IMR-90 (cell line): Measurements from ENCODE around the gene MMP24. TPM values are rescaled to one million over a fixed set of nuclear protein-coding genes. Genes with fewer than 3 reads are reported as not detected.
"Not testable (repeated sequence)": the region's sequence is repeated elsewhere in the genome, so short reads cannot be mapped to it uniquely, and the experiment has no call there.

Experiments
- ATAC-seq: fragments of 200-7000 bp; cut with Tn5 transposase; 2 replicates; pipeline ENCODE4 v1.9.1; 2020; ENCODE audit warnings: low read depth, mild to moderate bottlenecking, moderate library complexity
- BruUV-seq: library from RNA; stranded (reverse); fragments of 400-500 nt; replicated peaks from 2 replicates; lab custom pipeline; 2021; lab: Mats Ljungman, UMichigan
- CTCF ChIA-PET: fragments of 300-600 bp; formaldehyde crosslinking; extraction: SDS; loops from one replicate; lab custom pipeline; 2021; ENCODE audit warnings: antibody characterized with exemption; lab: Yijun Ruan, JAX
- POLR2A ChIA-PET: fragments of 300-600 bp; sonication (Branson Sonifier 250); formaldehyde crosslinking; loops from one replicate; lab custom pipeline; 2022; ENCODE audit warnings: antibody characterized with exemption; ENCODE audit not compliant: unreplicated experiment; lab: Charles Lee
- DNase-seq: peaks from one replicate; pipeline ENCODE4 v3.0.0; 2013
- H2AFZ ChIP-seq: replicated peaks from 2 replicates; pipeline ENCODE3; 2013; ENCODE audit warnings: low read length, mild to moderate bottlenecking; ENCODE audit not compliant: poor library complexity
- H2AK5ac ChIP-seq: 2 replicates; pipeline ENCODE4 v1.6.1; 2013; ENCODE audit warnings: low read depth, low read length, inconsistent platforms
- H2AK9ac ChIP-seq: replicated peaks from 2 replicates; pipeline ENCODE3; 2013; ENCODE audit warnings: mild to moderate bottlenecking, low read depth, low read length, moderate library complexity; ENCODE audit not compliant: poor library complexity
- H2BK120ac ChIP-seq: 2 replicates; pipeline ENCODE4 v1.6.1; 2013; ENCODE audit warnings: low read depth, low read length, inconsistent platforms
- H2BK15ac ChIP-seq: 3 replicates; pipeline ENCODE4 v1.6.1; 2013; ENCODE audit warnings: low read depth, low read length, inconsistent platforms
- H2BK20ac ChIP-seq: 2 replicates; pipeline ENCODE4 v1.6.1; 2013; ENCODE audit warnings: low read depth, mild to moderate bottlenecking, inconsistent platforms, low read length, moderate library complexity
- H2BK5ac ChIP-seq: 2 replicates; pipeline ENCODE4 v1.6.1; 2013; ENCODE audit warnings: mild to moderate bottlenecking, low read depth, low read length, inconsistent platforms; ENCODE audit not compliant: poor library complexity, severe bottlenecking
- H3K14ac ChIP-seq: replicated peaks from 2 replicates; pipeline ENCODE4 v1.6.1; 2013; ENCODE audit warnings: low read depth, low read length, inconsistent platforms
- H3K18ac ChIP-seq: 2 replicates; pipeline ENCODE4 v1.6.1; 2013; ENCODE audit warnings: low read depth, low read length, control low read depth
- H3K23ac ChIP-seq: 2 replicates; pipeline ENCODE4 v1.6.1; 2013; ENCODE audit warnings: low read depth, low read length, inconsistent platforms
- H3K27ac ChIP-seq: 2 replicates; pipeline ENCODE4 v1.5.1; 2013; ENCODE audit warnings: mild to moderate bottlenecking, control low read depth, low read length; ENCODE audit not compliant: insufficient read depth
- H3K27me3 ChIP-seq: 2 replicates; pipeline ENCODE4 v1.6.1; 2013; ENCODE audit warnings: low read length; ENCODE audit not compliant: control insufficient read depth, insufficient read depth
- H3K36me3 ChIP-seq: 2 replicates; pipeline ENCODE4 v1.6.1; 2013; ENCODE audit warnings: low read length, mixed read lengths; ENCODE audit not compliant: control insufficient read depth, insufficient read depth
- H3K4ac ChIP-seq: 2 replicates; pipeline ENCODE4 v1.6.1; 2013; ENCODE audit warnings: low read depth, low read length, inconsistent platforms
- H3K4me1 ChIP-seq: 2 replicates; pipeline ENCODE4 v1.6.1; 2013; ENCODE audit warnings: low read length, mixed read lengths; ENCODE audit not compliant: control insufficient read depth, insufficient read depth
- H3K4me2 ChIP-seq: 2 replicates; pipeline ENCODE4 v1.6.1; 2013; ENCODE audit warnings: low read depth, mild to moderate bottlenecking, control low read depth, low read length, moderate library complexity
- H3K4me3 ChIP-seq: 2 replicates; pipeline ENCODE4 v1.5.1; 2013; ENCODE audit warnings: low read depth, mild to moderate bottlenecking, control low read depth, low read length, moderate library complexity; ENCODE audit not compliant: insufficient read depth
- H3K56ac ChIP-seq: 2 replicates; pipeline ENCODE4 v1.6.1; 2013; ENCODE audit warnings: low read length, inconsistent platforms; ENCODE audit not compliant: insufficient read depth; ENCODE audit errors: extremely low read depth
- H3K79me1 ChIP-seq, 2 experiments: 2 replicates each; pipeline ENCODE4 v1.6.1; 2013; ENCODE audit warnings: low read length in 2 of 2, inconsistent platforms in 1 of 2, low read depth in 1 of 2
- H3K9ac ChIP-seq: 2 replicates; pipeline ENCODE4 v1.6.1; 2013; ENCODE audit warnings: low read depth, low read length, control low read depth
- H3K9me1 ChIP-seq: 2 replicates; pipeline ENCODE4 v1.6.1; 2013; ENCODE audit warnings: low read length, inconsistent platforms; ENCODE audit not compliant: insufficient read depth
- H3K9me3 ChIP-seq: 2 replicates; pipeline ENCODE4 v1.6.1; 2013; ENCODE audit warnings: low read length; ENCODE audit not compliant: control insufficient read depth, insufficient read depth
- H4K20me1 ChIP-seq: 2 replicates; pipeline ENCODE4 v1.6.1; 2013; ENCODE audit warnings: low read length, inconsistent platforms; ENCODE audit not compliant: insufficient read depth
- H4K5ac ChIP-seq: 2 replicates; pipeline ENCODE4 v1.6.1; 2013; ENCODE audit warnings: mild to moderate bottlenecking, low read depth, low read length, control low read depth
- H4K8ac ChIP-seq, 2 experiments: 2 replicates each; pipeline ENCODE4 v1.6.1; 2013; ENCODE audit warnings: low read depth in 2 of 2, low read length in 2 of 2, control low read depth in 1 of 2, inconsistent platforms in 1 of 2
- H4K91ac ChIP-seq: 2 replicates; pipeline ENCODE4 v1.6.1; 2013; ENCODE audit warnings: low read depth, low read length, inconsistent platforms; ENCODE audit not compliant: insufficient read depth
- BHLHE40 ChIP-seq: fragments of 150-350 bp; IDR thresholded peaks from 2 replicates; pipeline ENCODE4 v1.6.1; 2016; ENCODE audit warnings: mild to moderate bottlenecking, low read depth, low read length
- CEBPB ChIP-seq: IDR thresholded peaks from 2 replicates; pipeline ENCODE4 v1.6.1; 2012; ENCODE audit warnings: low read depth, low read length, improper control_type of control experiment
- RCOR1 ChIP-seq: IDR thresholded peaks from 2 replicates; pipeline ENCODE4 v1.6.1; 2012; ENCODE audit warnings: mild to moderate bottlenecking, low read length, improper control_type of control experiment; ENCODE audit not compliant: insufficient replicate concordance
- SMC3 ChIP-seq: fragments of 150-350 bp; IDR thresholded peaks from 2 replicates; pipeline ENCODE4 v1.6.1; 2016; ENCODE audit warnings: low read depth, mild to moderate bottlenecking, antibody characterized with exemption, low read length, moderate library complexity
- WGBS, 2 experiments: methylation state at CpG; one replicate each; pipeline versions ENCODE4 v1.1.5 to v1.1.7; 2013; ENCODE audit warnings: missing lambda C conversion rate in 2 of 2; ENCODE audit not compliant: insufficient read length in 1 of 2; ENCODE audit errors: extremely low coverage in 2 of 2; 5-methylcytosine and 5-hydroxymethylcytosine counted together
- dilution Hi-C: fragments of 300-500 bp; cut with HindIII; formaldehyde crosslinking; loops from one replicate; pipeline ENCODE4 v1.14.3; 2018; ENCODE audit warnings: low sequenced_read_pairs; ENCODE audit not compliant: unreplicated experiment
- in situ Hi-C: fragments of 300-500 bp; cut with MboI; formaldehyde crosslinking; loops from 3 replicates; pipeline ENCODE4 v1.14.3; 2019; ENCODE audit warnings: low sequenced_read_pairs, inconsistent platforms, mixed read lengths
- intact Hi-C: fragments of 100-400 bp; cut with micrococcal nuclease; formaldehyde crosslinking; loops from 2 replicates; pipeline ENCODE4 v1.10.0; 2022
- polyA plus RNA-seq, 3 experiments: library from polyadenylated mRNA; depleted of rRNA; stranded (reverse); fragments of >200 nt; gene quantifications; 2 replicates each; pipeline ENCODE4 v1.2.3, GENCODE V29; 2012; ENCODE audit warnings: low replicate concordance in 1 of 3
- total RNA-seq: library from RNA; depleted of rRNA; stranded (reverse); fragments of >200 nt; gene quantifications from 2 replicates; pipeline ENCODE4 v1.2.3, GENCODE V29; 2012
- TF ChIP-seq, protein P1 (sequence below): conservative IDR thresholded peaks from 2 replicates; pipeline ENCODE4 v1.5.1; 2012; ENCODE audit warnings: mild to moderate bottlenecking, low read depth, low read length, improper control_type of control experiment

MMP24 gene
- total and polyA plus RNA-seq, 2 of the 4 experiments (the other 2 are of a cell fraction) = 0.36 to 0.79 TPM

DNA sequence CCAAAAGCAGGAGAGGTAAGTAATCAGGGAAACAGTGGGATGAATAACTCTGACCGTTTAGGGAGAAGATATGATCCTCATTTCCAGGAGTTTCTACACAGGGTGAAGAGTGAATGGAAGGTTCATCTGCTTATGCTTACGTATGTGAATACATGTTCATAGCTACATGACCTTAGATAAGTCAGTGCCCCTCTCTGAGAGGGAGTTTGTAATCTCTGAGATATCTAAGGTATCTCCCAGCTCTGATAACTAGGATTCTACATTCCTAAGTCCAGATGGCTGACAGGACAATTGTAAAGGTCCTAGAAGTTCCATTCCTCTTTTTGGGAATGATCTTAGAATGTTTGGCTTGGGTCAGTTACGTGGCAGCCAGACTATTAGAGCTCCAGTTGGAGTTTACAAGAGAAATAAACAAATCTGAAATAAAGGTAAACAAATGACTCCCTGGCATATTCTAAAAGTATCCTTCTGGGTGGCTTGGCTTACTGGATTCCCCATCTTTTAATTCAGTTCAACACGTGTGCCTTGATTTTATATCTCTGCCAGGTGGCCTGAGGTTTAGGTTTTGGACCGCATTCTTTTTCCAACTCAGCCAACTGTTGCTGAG lies 38.8 kb upstream of the MMP24 start:
- H3K27ac ChIP-seq = no peak overlapping the region
- H3K4me1 ChIP-seq = peaks cover 11% of the 10 kb centered on the region
- no peak overlapping the region; the same call in 1 of the 2 replicates for H3K4ac ChIP-seq
- no peaks in the 10 kb centered on the region for H3K27me3 ChIP-seq
- TF ChIP-seq RCOR1 = no peak
- no peak for TF ChIP-seq CEBPB
- TF ChIP-seq SMC3 = no peak
- no peak for TF ChIP-seq BHLHE40
- TF ChIP-seq, protein P1, sequence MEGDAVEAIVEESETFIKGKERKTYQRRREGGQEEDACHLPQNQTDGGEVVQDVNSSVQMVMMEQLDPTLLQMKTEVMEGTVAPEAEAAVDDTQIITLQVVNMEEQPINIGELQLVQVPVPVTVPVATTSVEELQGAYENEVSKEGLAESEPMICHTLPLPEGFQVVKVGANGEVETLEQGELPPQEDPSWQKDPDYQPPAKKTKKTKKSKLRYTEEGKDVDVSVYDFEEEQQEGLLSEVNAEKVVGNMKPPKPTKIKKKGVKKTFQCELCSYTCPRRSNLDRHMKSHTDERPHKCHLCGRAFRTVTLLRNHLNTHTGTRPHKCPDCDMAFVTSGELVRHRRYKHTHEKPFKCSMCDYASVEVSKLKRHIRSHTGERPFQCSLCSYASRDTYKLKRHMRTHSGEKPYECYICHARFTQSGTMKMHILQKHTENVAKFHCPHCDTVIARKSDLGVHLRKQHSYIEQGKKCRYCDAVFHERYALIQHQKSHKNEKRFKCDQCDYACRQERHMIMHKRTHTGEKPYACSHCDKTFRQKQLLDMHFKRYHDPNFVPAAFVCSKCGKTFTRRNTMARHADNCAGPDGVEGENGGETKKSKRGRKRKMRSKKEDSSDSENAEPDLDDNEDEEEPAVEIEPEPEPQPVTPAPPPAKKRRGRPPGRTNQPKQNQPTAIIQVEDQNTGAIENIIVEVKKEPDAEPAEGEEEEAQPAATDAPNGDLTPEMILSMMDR = no peak
- in situ Hi-C loops (no loop called here), dilution Hi-C loops (no loop called here), intact Hi-C loops (no loop called here)
- DNase-seq (peak; percentile 59), ATAC-seq (peak; percentile 86)
- H3K9me3 ChIP-seq = no peaks in the 10 kb centered on the region
- no peak overlapping the region for H2AK5ac ChIP-seq
- H3K14ac ChIP-seq = peak overlapping the region; percentile 77; the same call in 1 of the 2 replicates
- 0 out of 2 replicates have a peak overlapping the region, but pooled peaks have one; percentile 6 for H3K56ac ChIP-seq
- no peaks in the 10 kb centered on the region for H4K20me1 ChIP-seq
- H4K5ac ChIP-seq = no peak overlapping the region; the same call in 1 of the 2 replicates
- H2AK9ac ChIP-seq = no peak overlapping the region
- H3K36me3 ChIP-seq = no peaks in the 10 kb centered on the region
- no TSS peak for BruUV-seq
- no peak overlapping the region for H3K9ac ChIP-seq
- WGBS, 2 experiments = no CpG with 5 or more reads among the region's 5 CpGs
- H3K9me1 ChIP-seq = peaks cover 8% of the 10 kb centered on the region
- no peak overlapping the region for H4K91ac ChIP-seq
- H2AFZ ChIP-seq = no peak overlapping the region
- H2BK5ac ChIP-seq = no peak overlapping the region
- 0 out of 3 replicates have a peak overlapping the region, but pooled peaks have one; percentile 4 for H2BK15ac ChIP-seq
- H3K79me1 ChIP-seq = no peaks in the 10 kb centered on the region
- peak overlapping the region; percentile 71 for H2BK120ac ChIP-seq
- H2BK20ac ChIP-seq = peak overlapping the region; percentile 79
- ChIA-PET POLR2A (no interaction called here), CTCF (no interaction called here)
- peak overlapping the region; percentile 11; the same call in 1 of the 2 replicates for H3K4me2 ChIP-seq
- H4K8ac ChIP-seq = 0 out of 4 replicates have a peak overlapping the region, but pooled peaks of 1 of the 2 experiments have one; percentile 53
- no peak overlapping the region for H3K4me3 ChIP-seq
- peak overlapping the region; percentile 13; the same call in 1 of the 2 replicates for H3K23ac ChIP-seq
- H3K18ac ChIP-seq = peak overlapping the region; percentile 46; the same call in 1 of the 2 replicates

DNA sequence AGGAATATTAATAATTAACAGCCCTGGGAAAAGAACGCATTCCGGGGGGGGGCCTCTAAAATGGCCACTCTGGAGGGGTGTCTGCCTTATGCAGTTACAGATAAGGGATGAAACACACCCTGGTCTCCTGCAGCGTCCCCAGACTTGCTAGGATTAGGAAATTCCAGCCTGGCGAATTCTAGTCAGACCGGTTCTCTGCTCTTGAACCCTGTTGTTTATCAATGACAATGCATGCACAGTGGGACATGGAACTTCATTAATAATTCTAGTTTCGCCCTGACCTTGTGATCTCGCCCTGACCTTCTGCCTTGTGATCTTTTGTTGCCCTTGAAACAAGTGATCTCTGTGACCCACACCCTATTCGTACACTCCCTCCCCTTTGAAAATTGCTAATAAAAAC lies 37.3 kb upstream of the MMP24 start:
- H4K8ac ChIP-seq, H3K27ac ChIP-seq, H3K14ac ChIP-seq, H3K9me1 ChIP-seq, H3K27me3 ChIP-seq, H3K4me3 ChIP-seq, H3K4me2 ChIP-seq, H2BK120ac ChIP-seq, H3K36me3 ChIP-seq, H3K56ac ChIP-seq, H4K91ac ChIP-seq, H3K4ac ChIP-seq, H2BK15ac ChIP-seq, DNase-seq, ATAC-seq, CTCF ChIA-PET, dilution Hi-C loops, BruUV-seq, H3K79me1 ChIP-seq, H2AK5ac ChIP-seq, H3K18ac ChIP-seq, intact Hi-C loops, H3K9ac ChIP-seq, H3K23ac ChIP-seq, H2AK9ac ChIP-seq, H2AFZ ChIP-seq, H2BK5ac ChIP-seq, H4K20me1 ChIP-seq, in situ Hi-C loops, POLR2A ChIA-PET, H4K5ac ChIP-seq, H3K9me3 ChIP-seq, H2BK20ac ChIP-seq: not testable (repeated sequence)
- no CpG with 5 or more reads among the region's 8 CpGs for WGBS, 2 experiments
- peaks cover 14% of the 10 kb centered on the region for H3K4me1 ChIP-seq
